OCI-LY3 (cell line): ENCODE measurements around the gene MZF1.

Experiments
- H2AFZ ChIP-seq: fragments of 200-600, 300-600 bp; shearing (Covaris generic); 2 replicates; pipeline ENCODE4 v1.6.0; 2014; ENCODE audit warnings: antibody characterized with exemption, low read depth, low read length
- H3K27ac ChIP-seq: fragments of 200-600, 300-600 bp; sonication (generic); 2 replicates; pipeline ENCODE4 v1.5.1; 2014; ENCODE audit warnings: mild to moderate bottlenecking, low read length, moderate library complexity, mixed read lengths
- H3K27me3 ChIP-seq: fragments of 200-600, 300-600 bp; sonication (generic); 2 replicates; pipeline ENCODE4 v1.6.1; 2014; ENCODE audit warnings: low read depth, low read length, mixed read lengths
- H3K36me3 ChIP-seq: fragments of 200-600, 300-600 bp; sonication (generic); replicated peaks from 2 replicates; pipeline ENCODE3; 2014; ENCODE audit warnings: low read depth, low read length, mixed read lengths
- H3K4me1 ChIP-seq: fragments of 300-600, 200-600 bp; sonication (generic); 2 replicates; pipeline ENCODE4 v1.6.1; 2014; ENCODE audit warnings: low read length, mixed read lengths
- H3K4me2 ChIP-seq: fragments of 200-600, 300-600 bp; sonication (generic); 2 replicates; pipeline ENCODE4 v1.6.1; 2014; ENCODE audit warnings: low read length, mixed read lengths
- H3K4me3 ChIP-seq: fragments of 300-600, 200-600 bp; sonication (generic); 2 replicates; pipeline ENCODE4 v1.5.1; 2014; ENCODE audit warnings: antibody characterized with exemption, mild to moderate bottlenecking, low read length, moderate library complexity
- H3K79me2 ChIP-seq: fragments of 300-600, 200-600 bp; shearing (Covaris generic); 2 replicates; pipeline ENCODE4 v1.6.1; 2014; ENCODE audit warnings: mild to moderate bottlenecking, low read length, mixed read lengths
- H3K9ac ChIP-seq: fragments of 300-600, 200-600 bp; shearing (Covaris generic); 2 replicates; pipeline ENCODE4 v1.6.0; 2014; ENCODE audit warnings: mild to moderate bottlenecking, low read length, moderate library complexity
- H3K9me3 ChIP-seq: fragments of 200-600, 300-600 bp; shearing (Covaris generic); 2 replicates; pipeline ENCODE4 v1.6.1; 2014; ENCODE audit warnings: low read length, mixed read lengths; ENCODE audit not compliant: insufficient read depth
- H4K20me1 ChIP-seq: fragments of 200-600, 300-600 bp; sonication (generic); 2 replicates; pipeline ENCODE4 v1.6.1; 2016; ENCODE audit warnings: low read length, mixed read lengths; ENCODE audit not compliant: insufficient read depth
- EZH2phosphoT487 ChIP-seq: fragments of 200-600 bp; shearing (Covaris generic); IDR thresholded peaks from 2 replicates; pipeline ENCODE4 v1.6.1; 2018; ENCODE audit warnings: antibody characterized with exemption, mixed run types, low read depth
- TF ChIP-seq, protein P1 (sequence below): fragments of 200-600, 300-600 bp; sonication (generic); IDR thresholded peaks from 2 replicates; pipeline ENCODE4 v1.5.1; 2014; ENCODE audit warnings: antibody characterized with exemption, low read length, low read depth

MZF1 gene

DNA sequence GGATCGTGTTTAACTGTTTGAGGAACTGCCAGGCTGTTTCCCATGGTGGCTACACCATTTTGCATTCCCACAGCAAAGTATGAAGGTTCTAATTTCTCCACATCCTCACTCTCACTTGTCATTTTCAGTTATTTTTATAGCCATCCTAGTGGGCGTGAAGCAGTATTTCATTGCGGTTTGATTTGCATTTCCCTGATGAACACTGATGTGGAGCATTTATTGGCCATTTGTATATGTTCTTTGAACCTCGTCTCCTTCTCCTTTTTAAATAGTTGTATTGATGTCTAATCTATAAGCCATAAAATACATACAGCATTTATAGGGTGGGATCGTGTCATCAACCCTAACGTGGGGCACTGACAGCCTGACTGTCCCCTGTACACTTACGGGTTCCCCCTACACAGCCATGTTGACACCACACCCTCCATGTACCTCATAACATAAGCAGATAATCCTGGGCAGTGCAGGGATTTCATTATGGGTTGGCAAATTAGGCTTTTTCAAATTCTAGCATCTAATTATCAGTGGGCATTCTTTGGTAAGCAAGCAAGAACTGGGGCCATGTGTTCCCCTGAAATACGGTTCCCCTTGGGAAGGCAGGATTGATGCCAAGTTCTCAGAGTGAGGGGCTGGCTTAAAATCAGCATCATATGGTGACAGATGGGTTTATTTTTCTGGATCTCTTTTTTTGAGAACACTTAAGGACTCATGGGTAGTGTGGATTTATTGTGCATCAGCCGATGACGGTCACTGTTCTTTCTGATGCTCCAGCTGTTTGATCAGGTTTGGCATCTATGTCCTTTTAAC lies 41.9 kb downstream of the MZF1 start:
- Histone ChIP-seq H2AFZ (no peak overlapping the region), H3K4me2 (no peak overlapping the region), H3K27ac (no peak overlapping the region), H4K20me1 (no peaks in the 10 kb centered on the region), H3K4me1 (peaks cover 3% of the 10 kb centered on the region), H3K9ac (no peak overlapping the region), H3K4me3 (no peak overlapping the region), H3K9me3 (no peaks in the 10 kb centered on the region), H3K79me2 (no peaks in the 10 kb centered on the region), H3K27me3 (peaks cover 17% of the 10 kb centered on the region), H3K36me3 (no peaks in the 10 kb centered on the region)
- TF ChIP-seq, protein P1, sequence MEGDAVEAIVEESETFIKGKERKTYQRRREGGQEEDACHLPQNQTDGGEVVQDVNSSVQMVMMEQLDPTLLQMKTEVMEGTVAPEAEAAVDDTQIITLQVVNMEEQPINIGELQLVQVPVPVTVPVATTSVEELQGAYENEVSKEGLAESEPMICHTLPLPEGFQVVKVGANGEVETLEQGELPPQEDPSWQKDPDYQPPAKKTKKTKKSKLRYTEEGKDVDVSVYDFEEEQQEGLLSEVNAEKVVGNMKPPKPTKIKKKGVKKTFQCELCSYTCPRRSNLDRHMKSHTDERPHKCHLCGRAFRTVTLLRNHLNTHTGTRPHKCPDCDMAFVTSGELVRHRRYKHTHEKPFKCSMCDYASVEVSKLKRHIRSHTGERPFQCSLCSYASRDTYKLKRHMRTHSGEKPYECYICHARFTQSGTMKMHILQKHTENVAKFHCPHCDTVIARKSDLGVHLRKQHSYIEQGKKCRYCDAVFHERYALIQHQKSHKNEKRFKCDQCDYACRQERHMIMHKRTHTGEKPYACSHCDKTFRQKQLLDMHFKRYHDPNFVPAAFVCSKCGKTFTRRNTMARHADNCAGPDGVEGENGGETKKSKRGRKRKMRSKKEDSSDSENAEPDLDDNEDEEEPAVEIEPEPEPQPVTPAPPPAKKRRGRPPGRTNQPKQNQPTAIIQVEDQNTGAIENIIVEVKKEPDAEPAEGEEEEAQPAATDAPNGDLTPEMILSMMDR: no peak
- no peak for TF ChIP-seq EZH2phosphoT487

DNA sequence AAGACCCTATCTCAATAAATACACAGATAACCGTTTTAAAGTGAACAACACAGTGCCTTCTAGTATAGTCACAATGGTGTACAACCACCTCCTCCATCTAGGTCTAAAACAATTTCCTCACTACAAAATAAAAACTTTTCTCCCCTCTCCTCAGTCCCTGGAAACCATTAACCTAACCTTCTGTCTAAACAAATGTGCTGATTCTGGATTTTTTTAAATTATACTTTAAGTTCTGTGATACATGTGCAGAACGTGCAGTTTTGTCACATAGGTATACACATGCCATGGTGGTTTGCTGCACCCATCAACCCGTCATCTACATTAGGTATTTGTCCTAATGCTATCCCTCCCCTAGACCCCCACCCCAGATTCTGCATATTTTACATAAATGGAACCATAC lies 43.7 kb downstream of the MZF1 start:
- TF ChIP-seq EZH2phosphoT487: no peak
- TF ChIP-seq, protein P1: no peak
- Histone ChIP-seq H3K4me1 (peaks cover 3% of the 10 kb centered on the region), H3K9ac (no peak overlapping the region), H2AFZ (no peak overlapping the region), H3K27ac (no peak overlapping the region), H3K9me3 (no peaks in the 10 kb centered on the region), H3K36me3 (no peaks in the 10 kb centered on the region), H3K79me2 (no peaks in the 10 kb centered on the region), H3K27me3 (peaks cover 17% of the 10 kb centered on the region), H4K20me1 (no peaks in the 10 kb centered on the region), H3K4me2 (no peak overlapping the region), H3K4me3 (no peak overlapping the region)

DNA sequence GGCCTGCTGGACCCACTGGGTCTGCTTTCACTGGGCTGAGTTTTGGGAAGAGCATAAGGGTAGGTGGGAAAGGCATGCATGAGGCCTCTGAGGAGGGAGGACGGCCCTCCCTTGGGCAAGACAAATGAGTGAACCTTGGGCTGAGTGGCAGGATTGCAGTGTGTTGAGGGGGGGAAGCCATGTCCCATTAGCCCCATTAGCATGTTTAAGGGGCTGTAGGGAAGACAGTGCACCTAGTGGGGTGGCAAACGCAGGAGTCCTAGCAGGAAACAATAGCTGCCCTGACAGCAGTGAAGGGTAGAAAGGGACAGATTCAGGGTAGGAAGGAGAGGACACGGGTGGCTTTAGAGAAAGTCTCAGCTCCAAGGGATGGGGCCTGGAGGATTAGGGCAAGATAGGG lies 50.4 kb downstream of the MZF1 start:
- H3K36me3 ChIP-seq: no peaks in the 10 kb centered on the region
- no peaks in the 10 kb centered on the region for H3K27me3 ChIP-seq
- no peaks in the 10 kb centered on the region for H3K9me3 ChIP-seq
- peaks cover 13% of the 10 kb centered on the region for H3K4me1 ChIP-seq
- H3K79me2 ChIP-seq: peaks cover 18% of the 10 kb centered on the region
- no peak overlapping the region for H3K4me3 ChIP-seq
- no peak overlapping the region for H2AFZ ChIP-seq
- TF ChIP-seq, protein P1: no peak
- TF ChIP-seq EZH2phosphoT487: no peak
- H3K27ac ChIP-seq: no peak overlapping the region
- no peak overlapping the region for H3K4me2 ChIP-seq
- no peak overlapping the region for H3K9ac ChIP-seq
- no peaks in the 10 kb centered on the region for H4K20me1 ChIP-seq

DNA sequence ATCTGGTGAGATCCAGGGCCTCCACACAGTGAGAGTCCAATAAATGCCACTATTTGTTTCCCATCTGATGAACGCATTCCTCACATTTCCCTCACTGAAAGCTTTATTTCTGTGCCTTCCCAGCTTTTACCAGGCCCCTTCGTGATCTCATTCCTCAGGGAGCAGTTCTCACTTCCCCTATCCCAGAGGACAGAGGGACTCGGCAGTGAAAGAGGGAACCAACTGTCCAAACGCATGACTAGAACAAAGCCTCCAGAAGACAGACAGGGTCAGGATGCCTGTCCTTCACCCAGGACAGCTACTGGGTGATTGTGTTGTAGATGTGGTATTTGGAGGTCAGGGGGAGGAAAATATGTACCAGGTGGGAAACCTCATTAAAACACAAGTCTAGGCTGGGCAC lies 51.5 kb downstream of the MZF1 start:
- TF ChIP-seq, protein P1: no peak
- no peak for TF ChIP-seq EZH2phosphoT487
- H3K79me2 ChIP-seq: peaks cover 29% of the 10 kb centered on the region
- no peak overlapping the region for H3K4me2 ChIP-seq
- H3K4me1 ChIP-seq: peaks cover 13% of the 10 kb centered on the region
- H3K4me3 ChIP-seq: no peak overlapping the region
- peaks cover 7% of the 10 kb centered on the region for H3K36me3 ChIP-seq
- no peaks in the 10 kb centered on the region for H3K27me3 ChIP-seq
- no peak overlapping the region for H3K27ac ChIP-seq
- no peaks in the 10 kb centered on the region for H4K20me1 ChIP-seq
- H3K9ac ChIP-seq: no peak overlapping the region
- no peaks in the 10 kb centered on the region for H3K9me3 ChIP-seq
- H2AFZ ChIP-seq: no peak overlapping the region
